ENCODE results near the gene HIRA.

- TF ChIP-seq CTCF (IDR thresholded peaks at IDR 0.05) (no peak), POLR2A (IDR thresholded peaks at IDR 0.05) (no peak), POLR2AphosphoS5 (IDR thresholded peaks at IDR 0.05) (no peak)
Observed at GRCh38 chr22:19330865-19331418, 100.6 kb downstream of the HIRA start.

All from prostate gland (tissue), 2 donors.